ENCODE results near the gene ACAA1. TPM values are rescaled to one million over a fixed set of nuclear protein-coding genes. Genes with fewer than 3 reads are reported as not detected.

ACAA1 gene
- total and polyA plus RNA-seq, 2 of the 13 experiments (the other 11 are each of a cell fraction or from before 2014, with no cell fraction given) = 60.8 to 188 TPM

GRCh38 chr3:38138349-38139190 is 1.6 kb upstream of the ACAA1 start, which contains the start of gene MYD88 (continued):
- TF ChIP-seq, protein P1, sequence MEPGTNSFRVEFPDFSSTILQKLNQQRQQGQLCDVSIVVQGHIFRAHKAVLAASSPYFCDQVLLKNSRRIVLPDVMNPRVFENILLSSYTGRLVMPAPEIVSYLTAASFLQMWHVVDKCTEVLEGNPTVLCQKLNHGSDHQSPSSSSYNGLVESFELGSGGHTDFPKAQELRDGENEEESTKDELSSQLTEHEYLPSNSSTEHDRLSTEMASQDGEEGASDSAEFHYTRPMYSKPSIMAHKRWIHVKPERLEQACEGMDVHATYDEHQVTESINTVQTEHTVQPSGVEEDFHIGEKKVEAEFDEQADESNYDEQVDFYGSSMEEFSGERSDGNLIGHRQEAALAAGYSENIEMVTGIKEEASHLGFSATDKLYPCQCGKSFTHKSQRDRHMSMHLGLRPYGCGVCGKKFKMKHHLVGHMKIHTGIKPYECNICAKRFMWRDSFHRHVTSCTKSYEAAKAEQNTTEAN (CRISPR knock-in tag; conservative IDR thresholded peaks at IDR 0.05) = 0 out of 2 replicates have a peak, but pooled peaks have one; percentile 19
- no peak for TF ChIP-seq MXD4 (CRISPR knock-in tag; IDR thresholded peaks at IDR 0.05)
- no peak for TF ChIP-seq KLF11 (CRISPR knock-in tag; IDR thresholded peaks at IDR 0.05)
- TF ChIP-seq SAP130 (CRISPR knock-in tag; IDR thresholded peaks at IDR 0.05; ENCODE audit: low read depth) = peak; percentile 79
- peak; percentile 50; the same call in 1 of the 2 replicates for TF ChIP-seq ZBTB20 (CRISPR knock-in tag; IDR thresholded peaks at IDR 0.05; ENCODE audit: borderline replicate concordance, low read depth)
- TF ChIP-seq ZFAT (CRISPR knock-in tag; conservative IDR thresholded peaks at IDR 0.05) = 0 out of 2 replicates have a peak, but pooled peaks have one; percentile 20
- TF ChIP-seq KLF12 (CRISPR knock-in tag; IDR thresholded peaks at IDR 0.05; ENCODE audit: borderline replicate concordance) = 0 out of 2 replicates have a peak, but pooled peaks have one; percentile 41
- TF ChIP-seq ZNF879 (CRISPR knock-in tag; IDR thresholded peaks at IDR 0.05) = no peak
- TF ChIP-seq SIX4 (CRISPR knock-in tag; IDR thresholded peaks at IDR 0.05) = no peak
- TF ChIP-seq BATF2 (CRISPR knock-in tag; IDR thresholded peaks at IDR 0.05) = no peak; the same call in 1 of the 2 replicates
- TF ChIP-seq ZNF30 (CRISPR knock-in tag; IDR thresholded peaks at IDR 0.05) = no peak
- 0 out of 2 replicates have a peak, but pooled peaks have one; percentile 68 for TF ChIP-seq CENPT (CRISPR knock-in tag; IDR thresholded peaks at IDR 0.05; ENCODE audit: low read depth)
- no peak for TF ChIP-seq ZFP82 (CRISPR knock-in tag; IDR thresholded peaks at IDR 0.05; ENCODE audit: borderline replicate concordance)
- TF ChIP-seq KMT2A (CRISPR knock-in tag; IDR thresholded peaks at IDR 0.05) = peak; percentile 76; the same call in 1 of the 2 replicates
- no peak for TF ChIP-seq ARID2 (CRISPR knock-in tag; IDR thresholded peaks at IDR 0.05; ENCODE audit: borderline replicate concordance)
- TF ChIP-seq SETDB1 (CRISPR knock-in tag; IDR thresholded peaks at IDR 0.05; ENCODE audit: borderline replicate concordance) = no peak
- TF ChIP-seq, protein P2, sequence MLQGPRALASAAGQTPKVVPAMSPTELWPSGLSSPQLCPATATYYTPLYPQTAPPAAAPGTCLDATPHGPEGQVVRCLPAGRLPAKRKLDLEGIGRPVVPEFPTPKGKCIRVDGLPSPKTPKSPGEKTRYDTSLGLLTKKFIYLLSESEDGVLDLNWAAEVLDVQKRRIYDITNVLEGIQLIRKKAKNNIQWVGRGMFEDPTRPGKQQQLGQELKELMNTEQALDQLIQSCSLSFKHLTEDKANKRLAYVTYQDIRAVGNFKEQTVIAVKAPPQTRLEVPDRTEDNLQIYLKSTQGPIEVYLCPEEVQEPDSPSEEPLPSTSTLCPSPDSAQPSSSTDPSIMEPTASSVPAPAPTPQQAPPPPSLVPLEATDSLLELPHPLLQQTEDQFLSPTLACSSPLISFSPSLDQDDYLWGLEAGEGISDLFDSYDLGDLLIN (CRISPR knock-in tag; IDR thresholded peaks at IDR 0.05; ENCODE audit: borderline replicate concordance) = no peak
- TF ChIP-seq, protein P3, sequence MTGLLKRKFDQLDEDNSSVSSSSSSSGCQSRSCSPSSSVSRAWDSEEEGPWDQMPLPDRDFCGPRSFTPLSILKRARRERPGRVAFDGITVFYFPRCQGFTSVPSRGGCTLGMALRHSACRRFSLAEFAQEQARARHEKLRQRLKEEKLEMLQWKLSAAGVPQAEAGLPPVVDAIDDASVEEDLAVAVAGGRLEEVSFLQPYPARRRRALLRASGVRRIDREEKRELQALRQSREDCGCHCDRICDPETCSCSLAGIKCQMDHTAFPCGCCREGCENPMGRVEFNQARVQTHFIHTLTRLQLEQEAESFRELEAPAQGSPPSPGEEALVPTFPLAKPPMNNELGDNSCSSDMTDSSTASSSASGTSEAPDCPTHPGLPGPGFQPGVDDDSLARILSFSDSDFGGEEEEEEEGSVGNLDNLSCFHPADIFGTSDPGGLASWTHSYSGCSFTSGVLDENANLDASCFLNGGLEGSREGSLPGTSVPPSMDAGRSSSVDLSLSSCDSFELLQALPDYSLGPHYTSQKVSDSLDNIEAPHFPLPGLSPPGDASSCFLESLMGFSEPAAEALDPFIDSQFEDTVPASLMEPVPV (CRISPR knock-in tag; IDR thresholded peaks at IDR 0.05) = no peak
- TF ChIP-seq MTA1 (CRISPR knock-in tag; IDR thresholded peaks at IDR 0.05; ENCODE audit: borderline replicate concordance) = peak; percentile 72; the same call in 1 of the 2 replicates
- TF ChIP-seq ZNF558 (CRISPR knock-in tag; IDR thresholded peaks at IDR 0.05; ENCODE audit: borderline replicate concordance) = no peak
- TF ChIP-seq, protein P4, sequence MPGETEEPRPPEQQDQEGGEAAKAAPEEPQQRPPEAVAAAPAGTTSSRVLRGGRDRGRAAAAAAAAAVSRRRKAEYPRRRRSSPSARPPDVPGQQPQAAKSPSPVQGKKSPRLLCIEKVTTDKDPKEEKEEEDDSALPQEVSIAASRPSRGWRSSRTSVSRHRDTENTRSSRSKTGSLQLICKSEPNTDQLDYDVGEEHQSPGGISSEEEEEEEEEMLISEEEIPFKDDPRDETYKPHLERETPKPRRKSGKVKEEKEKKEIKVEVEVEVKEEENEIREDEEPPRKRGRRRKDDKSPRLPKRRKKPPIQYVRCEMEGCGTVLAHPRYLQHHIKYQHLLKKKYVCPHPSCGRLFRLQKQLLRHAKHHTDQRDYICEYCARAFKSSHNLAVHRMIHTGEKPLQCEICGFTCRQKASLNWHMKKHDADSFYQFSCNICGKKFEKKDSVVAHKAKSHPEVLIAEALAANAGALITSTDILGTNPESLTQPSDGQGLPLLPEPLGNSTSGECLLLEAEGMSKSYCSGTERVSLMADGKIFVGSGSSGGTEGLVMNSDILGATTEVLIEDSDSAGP (CRISPR knock-in tag; IDR thresholded peaks at IDR 0.05; ENCODE audit: borderline replicate concordance) = peak; percentile 89
- no peak for TF ChIP-seq ZNF496 (CRISPR knock-in tag; IDR thresholded peaks at IDR 0.05; ENCODE audit: insufficient replicate concordance)
- no peak for TF ChIP-seq HOXA7 (CRISPR knock-in tag; IDR thresholded peaks at IDR 0.05)
